ENCODE results near the gene RNF175. TPM values are rescaled to one million over a fixed set of nuclear protein-coding genes. Genes with fewer than 3 reads are reported as not detected.

The RNF175 gene
- polyA plus RNA-seq, 1 donor from 2014 or later: 30.1 TPM

DNA sequence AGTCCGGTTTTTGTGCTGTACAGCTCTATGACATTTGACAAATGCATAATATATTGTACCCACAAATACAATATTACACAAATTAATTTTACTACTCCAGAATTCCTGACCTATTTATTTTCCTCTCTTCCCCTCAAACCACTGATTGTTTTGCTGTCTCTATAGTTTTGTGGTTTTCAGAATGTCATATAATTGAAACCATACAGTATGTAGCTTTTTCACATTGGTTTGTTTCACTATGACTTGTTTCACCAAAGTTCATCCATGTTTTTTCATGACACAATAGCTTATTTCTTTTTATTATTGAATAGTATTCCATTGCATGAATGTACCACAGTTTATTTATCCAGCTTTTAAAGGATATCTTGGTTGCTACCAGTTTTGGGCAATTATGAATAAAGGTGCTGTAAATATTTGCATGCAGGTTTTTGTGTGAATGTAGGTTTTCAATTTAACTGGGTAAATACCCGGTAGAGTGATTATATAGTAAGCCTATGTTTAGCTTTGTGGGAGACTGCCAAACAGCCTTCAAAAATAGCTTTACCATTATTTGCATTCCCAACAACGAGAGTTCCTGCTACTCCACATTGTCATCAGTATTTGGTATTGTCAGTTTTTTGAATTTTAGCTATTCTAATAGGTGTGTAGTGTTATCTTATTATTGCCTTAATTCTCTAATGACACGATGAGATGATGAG lies 25.9 kb downstream of the RNF175 start:
- no peak overlapping the region for H2AFZ ChIP-seq (ENCODE audit: low read depth, low read length)
- no peaks in the 10 kb centered on the region for H3K79me2 ChIP-seq (replicated peaks; ENCODE audit: insufficient read depth, low read length)
- no peaks in the 10 kb centered on the region for H3F3A ChIP-seq (ENCODE audit: insufficient read depth, low read length, poor library complexity, severe bottlenecking)
- no peak overlapping the region for H3K27ac ChIP-seq (ENCODE audit: low read length)
- no peak overlapping the region for H3K4me2 ChIP-seq (ENCODE audit: low read length)
- H3K27me3 ChIP-seq (ENCODE audit: insufficient read depth, low read depth, low read length): no peaks in the 10 kb centered on the region
- H3K9me2 ChIP-seq (ENCODE audit: insufficient read depth, low read length): no peaks in the 10 kb centered on the region
- H4K20me1 ChIP-seq (ENCODE audit: insufficient read depth): no peaks in the 10 kb centered on the region
- no peak overlapping the region for H3K9ac ChIP-seq (ENCODE audit: low read length)
- no peaks in the 10 kb centered on the region for H3K36me3 ChIP-seq (ENCODE audit: insufficient read depth, low read length)
- no peak overlapping the region for H3K4me3 ChIP-seq (ENCODE audit: low read length)
- H3K9me3 ChIP-seq (ENCODE audit: low read length): no peaks in the 10 kb centered on the region
- TF ChIP-seq, protein P1, sequence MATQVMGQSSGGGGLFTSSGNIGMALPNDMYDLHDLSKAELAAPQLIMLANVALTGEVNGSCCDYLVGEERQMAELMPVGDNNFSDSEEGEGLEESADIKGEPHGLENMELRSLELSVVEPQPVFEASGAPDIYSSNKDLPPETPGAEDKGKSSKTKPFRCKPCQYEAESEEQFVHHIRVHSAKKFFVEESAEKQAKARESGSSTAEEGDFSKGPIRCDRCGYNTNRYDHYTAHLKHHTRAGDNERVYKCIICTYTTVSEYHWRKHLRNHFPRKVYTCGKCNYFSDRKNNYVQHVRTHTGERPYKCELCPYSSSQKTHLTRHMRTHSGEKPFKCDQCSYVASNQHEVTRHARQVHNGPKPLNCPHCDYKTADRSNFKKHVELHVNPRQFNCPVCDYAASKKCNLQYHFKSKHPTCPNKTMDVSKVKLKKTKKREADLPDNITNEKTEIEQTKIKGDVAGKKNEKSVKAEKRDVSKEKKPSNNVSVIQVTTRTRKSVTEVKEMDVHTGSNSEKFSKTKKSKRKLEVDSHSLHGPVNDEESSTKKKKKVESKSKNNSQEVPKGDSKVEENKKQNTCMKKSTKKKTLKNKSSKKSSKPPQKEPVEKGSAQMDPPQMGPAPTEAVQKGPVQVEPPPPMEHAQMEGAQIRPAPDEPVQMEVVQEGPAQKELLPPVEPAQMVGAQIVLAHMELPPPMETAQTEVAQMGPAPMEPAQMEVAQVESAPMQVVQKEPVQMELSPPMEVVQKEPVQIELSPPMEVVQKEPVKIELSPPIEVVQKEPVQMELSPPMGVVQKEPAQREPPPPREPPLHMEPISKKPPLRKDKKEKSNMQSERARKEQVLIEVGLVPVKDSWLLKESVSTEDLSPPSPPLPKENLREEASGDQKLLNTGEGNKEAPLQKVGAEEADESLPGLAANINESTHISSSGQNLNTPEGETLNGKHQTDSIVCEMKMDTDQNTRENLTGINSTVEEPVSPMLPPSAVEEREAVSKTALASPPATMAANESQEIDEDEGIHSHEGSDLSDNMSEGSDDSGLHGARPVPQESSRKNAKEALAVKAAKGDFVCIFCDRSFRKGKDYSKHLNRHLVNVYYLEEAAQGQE (IDR thresholded peaks at IDR 0.05; ENCODE audit: borderline replicate concordance): no peak

GRCh38 chr4:153731239-153731638 lies 28.6 kb downstream of the RNF175 start:
- no peaks in the 10 kb centered on the region for H3K79me2 ChIP-seq (replicated peaks; ENCODE audit: insufficient read depth, low read length)
- H3K9me3 ChIP-seq (ENCODE audit: low read length): no peaks in the 10 kb centered on the region
- no peaks in the 10 kb centered on the region for H4K20me1 ChIP-seq (ENCODE audit: insufficient read depth)
- H3K27me3 ChIP-seq (ENCODE audit: insufficient read depth, low read depth, low read length): no peaks in the 10 kb centered on the region
- no peak overlapping the region for H3K4me2 ChIP-seq (ENCODE audit: low read length)
- TF ChIP-seq RAD21 (conservative IDR thresholded peaks at IDR 0.05): no peak
- TF ChIP-seq, protein P2, sequence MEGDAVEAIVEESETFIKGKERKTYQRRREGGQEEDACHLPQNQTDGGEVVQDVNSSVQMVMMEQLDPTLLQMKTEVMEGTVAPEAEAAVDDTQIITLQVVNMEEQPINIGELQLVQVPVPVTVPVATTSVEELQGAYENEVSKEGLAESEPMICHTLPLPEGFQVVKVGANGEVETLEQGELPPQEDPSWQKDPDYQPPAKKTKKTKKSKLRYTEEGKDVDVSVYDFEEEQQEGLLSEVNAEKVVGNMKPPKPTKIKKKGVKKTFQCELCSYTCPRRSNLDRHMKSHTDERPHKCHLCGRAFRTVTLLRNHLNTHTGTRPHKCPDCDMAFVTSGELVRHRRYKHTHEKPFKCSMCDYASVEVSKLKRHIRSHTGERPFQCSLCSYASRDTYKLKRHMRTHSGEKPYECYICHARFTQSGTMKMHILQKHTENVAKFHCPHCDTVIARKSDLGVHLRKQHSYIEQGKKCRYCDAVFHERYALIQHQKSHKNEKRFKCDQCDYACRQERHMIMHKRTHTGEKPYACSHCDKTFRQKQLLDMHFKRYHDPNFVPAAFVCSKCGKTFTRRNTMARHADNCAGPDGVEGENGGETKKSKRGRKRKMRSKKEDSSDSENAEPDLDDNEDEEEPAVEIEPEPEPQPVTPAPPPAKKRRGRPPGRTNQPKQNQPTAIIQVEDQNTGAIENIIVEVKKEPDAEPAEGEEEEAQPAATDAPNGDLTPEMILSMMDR (IDR thresholded peaks at IDR 0.05; ENCODE audit: poor library complexity, severe bottlenecking): no peak
- no peak for TF ChIP-seq SMC3 (conservative IDR thresholded peaks at IDR 0.05; ENCODE audit: poor library complexity)
- no peak for TF ChIP-seq MXI1 (conservative IDR thresholded peaks at IDR 0.05; ENCODE audit: poor library complexity, severe bottlenecking)
- TF ChIP-seq POLR2AphosphoS5 (IDR thresholded peaks at IDR 0.05): no peak
- no peak for TF ChIP-seq EZH2 (IDR thresholded peaks at IDR 0.05; ENCODE audit: borderline replicate concordance, insufficient read depth, low read length, poor library complexity, severe bottlenecking)
- no peak for TF ChIP-seq TAF1 (IDR thresholded peaks at IDR 0.05; ENCODE audit: low read depth)
- no peaks in the 10 kb centered on the region for H3K9me2 ChIP-seq (ENCODE audit: insufficient read depth, low read length)
- H3K4me3 ChIP-seq (ENCODE audit: low read length): no peak overlapping the region
- no peaks in the 10 kb centered on the region for H3K36me3 ChIP-seq (ENCODE audit: insufficient read depth, low read length)
- no peak overlapping the region for H3K27ac ChIP-seq (ENCODE audit: low read length)
- no peaks in the 10 kb centered on the region for H3F3A ChIP-seq (ENCODE audit: insufficient read depth, low read length, poor library complexity, severe bottlenecking)
- H3K9ac ChIP-seq (ENCODE audit: low read length): no peak overlapping the region
- no peak overlapping the region for H2AFZ ChIP-seq (ENCODE audit: low read depth, low read length)

GRCh38 chr4:153729895-153730294 lies 29.9 kb downstream of the RNF175 start:
- Histone ChIP-seq H3K4me3 (ENCODE audit: low read length) (no peak overlapping the region), H3K27ac (ENCODE audit: low read length) (no peak overlapping the region), H3F3A (ENCODE audit: insufficient read depth, low read length, poor library complexity, severe bottlenecking) (no peaks in the 10 kb centered on the region), H4K20me1 (ENCODE audit: insufficient read depth) (no peaks in the 10 kb centered on the region), H3K9ac (ENCODE audit: low read length) (no peak overlapping the region), H3K9me2 (ENCODE audit: insufficient read depth, low read length) (no peaks in the 10 kb centered on the region), H3K79me2 (replicated peaks; ENCODE audit: insufficient read depth, low read length) (no peaks in the 10 kb centered on the region), H2AFZ (ENCODE audit: low read depth, low read length) (no peak overlapping the region), H3K27me3 (ENCODE audit: insufficient read depth, low read depth, low read length) (no peaks in the 10 kb centered on the region), H3K9me3 (ENCODE audit: low read length) (no peaks in the 10 kb centered on the region), H3K36me3 (ENCODE audit: insufficient read depth, low read length) (no peaks in the 10 kb centered on the region), H3K4me2 (ENCODE audit: low read length) (no peak overlapping the region)
- TF ChIP-seq SMC3 (conservative IDR thresholded peaks at IDR 0.05; ENCODE audit: poor library complexity) (no peak), RAD21 (conservative IDR thresholded peaks at IDR 0.05) (no peak), TAF1 (IDR thresholded peaks at IDR 0.05; ENCODE audit: low read depth) (no peak), MXI1 (conservative IDR thresholded peaks at IDR 0.05; ENCODE audit: poor library complexity, severe bottlenecking) (no peak), EZH2 (IDR thresholded peaks at IDR 0.05; ENCODE audit: borderline replicate concordance, insufficient read depth, low read length, poor library complexity, severe bottlenecking) (no peak), POLR2AphosphoS5 (IDR thresholded peaks at IDR 0.05) (no peak), EP300 (conservative IDR thresholded peaks at IDR 0.05; ENCODE audit: poor library complexity, severe bottlenecking) (no peak)
- TF ChIP-seq, protein P1 (IDR thresholded peaks at IDR 0.05; ENCODE audit: borderline replicate concordance): no peak
- TF ChIP-seq, protein P2 (IDR thresholded peaks at IDR 0.05; ENCODE audit: poor library complexity, severe bottlenecking): no peak

All from neural cell (in vitro differentiated cells).